ENCODE results near the gene TMF1.
A peak's percentile ranks its signal among the peaks of the same experiment; 100 is the strongest.

The TMF1 gene

GRCh38 chr3:69016102-69016501 lies 36.0 kb downstream of the TMF1 start:
- no peak overlapping the region for H3K27ac ChIP-seq (ENCODE audit: low read length)
- H3K9me3 ChIP-seq (replicated peaks; ENCODE audit: insufficient read depth, low read length): no peaks in the 10 kb centered on the region
- no peak overlapping the region for H2AFZ ChIP-seq (ENCODE audit: low read length)
- no peaks in the 10 kb centered on the region for H3K27me3 ChIP-seq (replicated peaks; ENCODE audit: insufficient read depth, low read length)
- no peak overlapping the region for H3K4me3 ChIP-seq (ENCODE audit: low read length)
- TF ChIP-seq EZH2 (optimal IDR thresholded peaks at IDR 0.05; ENCODE audit: low read depth, low read length) (no peak), CTCF (IDR thresholded peaks at IDR 0.05; ENCODE audit: low read length) (no peak), EZH2phosphoT487 (IDR thresholded peaks at IDR 0.05; ENCODE audit: low read length) (no peak)
- no peak overlapping the region for H3K4me2 ChIP-seq (ENCODE audit: low read depth, low read length)
- peaks cover 11% of the 10 kb centered on the region for H3K4me1 ChIP-seq (ENCODE audit: low read length)
- H3K9ac ChIP-seq (ENCODE audit: low read length): no peak overlapping the region
- peaks cover 6% of the 10 kb centered on the region; the same call in 1 of the 2 replicates for H3F3A ChIP-seq (ENCODE audit: insufficient read depth, low read length)
- H4K20me1 ChIP-seq (ENCODE audit: insufficient read depth, low read length): no peaks in the 10 kb centered on the region
- no peaks in the 10 kb centered on the region for H3K9me2 ChIP-seq (replicated peaks; ENCODE audit: insufficient read depth, low read length)
- DNase-seq: no peak
- H3K36me3 ChIP-seq (replicated peaks; ENCODE audit: insufficient read depth, low read length): no peaks in the 10 kb centered on the region; the same call in 1 of the 2 replicates
- no peaks in the 10 kb centered on the region for H3K79me2 ChIP-seq (ENCODE audit: low read length)

GRCh38 chr3:69014022-69014580 lies 38.0 kb downstream of the TMF1 start:
- no peaks in the 10 kb centered on the region for H3K9me3 ChIP-seq (replicated peaks; ENCODE audit: insufficient read depth, low read length)
- H3K4me1 ChIP-seq (ENCODE audit: low read length): peaks cover 6% of the 10 kb centered on the region
- H3F3A ChIP-seq (ENCODE audit: insufficient read depth, low read length): 0 out of 2 replicates have a peak, but pooled peaks cover 5% of the 10 kb centered on the region
- peak overlapping the region; percentile 64 for H3K4me3 ChIP-seq (ENCODE audit: low read length)
- peak overlapping the region; percentile 85 for H3K9ac ChIP-seq (ENCODE audit: low read length)
- no peaks in the 10 kb centered on the region for H3K36me3 ChIP-seq (replicated peaks; ENCODE audit: insufficient read depth, low read length)
- H3K27me3 ChIP-seq (replicated peaks; ENCODE audit: insufficient read depth, low read length): no peaks in the 10 kb centered on the region
- DNase-seq: no peak
- no peaks in the 10 kb centered on the region for H3K9me2 ChIP-seq (replicated peaks; ENCODE audit: insufficient read depth, low read length)
- H3K4me2 ChIP-seq (ENCODE audit: low read depth, low read length): peak overlapping the region; percentile 96
- TF ChIP-seq EZH2phosphoT487 (IDR thresholded peaks at IDR 0.05; ENCODE audit: low read length) (no peak), CTCF (IDR thresholded peaks at IDR 0.05; ENCODE audit: low read length) (no peak), EZH2 (optimal IDR thresholded peaks at IDR 0.05; ENCODE audit: low read depth, low read length) (no peak)
- H3K27ac ChIP-seq (ENCODE audit: low read length): peak overlapping the region; percentile 18; the same call in 1 of the 2 replicates
- no peaks in the 10 kb centered on the region for H4K20me1 ChIP-seq (ENCODE audit: insufficient read depth, low read length)
- no peaks in the 10 kb centered on the region for H3K79me2 ChIP-seq (ENCODE audit: low read length)
- peak overlapping the region; percentile 96 for H2AFZ ChIP-seq (ENCODE audit: low read length)

- Histone ChIP-seq H3K9me3 (replicated peaks; ENCODE audit: insufficient read depth, low read length) (no peaks in the 10 kb centered on the region), H3F3A (ENCODE audit: insufficient read depth, low read length) (0 out of 2 replicates have a peak, but pooled peaks cover 5% of the 10 kb centered on the region), H3K27ac (ENCODE audit: low read length) (peak within 1 kb of the TSS; percentile 18; the same call in 1 of the 2 replicates), H3K27me3 (replicated peaks; ENCODE audit: insufficient read depth, low read length) (no peaks in the 10 kb centered on the region), H3K79me2 (ENCODE audit: low read length) (no peaks in the 10 kb centered on the region), H2AFZ (ENCODE audit: low read length) (peak within 1 kb of the TSS; percentile 96), H3K4me3 (ENCODE audit: low read length) (peak within 1 kb of the TSS; percentile 64), H3K9me2 (replicated peaks; ENCODE audit: insufficient read depth, low read length) (no peaks in the 10 kb centered on the region), H3K9ac (ENCODE audit: low read length) (peak within 1 kb of the TSS; percentile 85), H3K4me2 (ENCODE audit: low read depth, low read length) (peak within 1 kb of the TSS; percentile 96), H4K20me1 (ENCODE audit: insufficient read depth, low read length) (no peaks in the 10 kb centered on the region), H3K4me1 (ENCODE audit: low read length) (peaks cover 6% of the 10 kb centered on the region), H3K36me3 (replicated peaks; ENCODE audit: insufficient read depth, low read length) (no peaks in the 10 kb centered on the region)
- DNase-seq: peak; percentile 85
- TF ChIP-seq EZH2phosphoT487 (IDR thresholded peaks at IDR 0.05; ENCODE audit: low read length): no peak
- TF ChIP-seq EZH2 (optimal IDR thresholded peaks at IDR 0.05; ENCODE audit: low read depth, low read length): no peak
- TF ChIP-seq CTCF (IDR thresholded peaks at IDR 0.05; ENCODE audit: low read length): peak; percentile 61
Measured at GRCh38 chr3:69013253-69014021, 38.7 kb downstream of the TMF1 start, which contains the start of gene EOGT. EOGT (minus strand) TSS chr3:69013684; CDS start chr3:69009846, 3,838 bp downstream.
